DOHH2 (cell line): ENCODE results near the gene MEST.

Experiments
- H3F3A ChIP-seq: fragments of 200-600 bp; sonication (generic), shearing (Covaris generic); 2 replicates; pipeline ENCODE4 v1.6.0; 2016; ENCODE audit warnings: antibody characterized with exemption, mild to moderate bottlenecking; ENCODE audit not compliant: control insufficient read depth, insufficient read depth
- H3K27ac ChIP-seq: fragments of 200-600 bp; sonication (generic); 2 replicates; pipeline ENCODE4 v1.5.1; 2014; ENCODE audit warnings: low read depth, mild to moderate bottlenecking, low read length, moderate library complexity
- H3K27me3 ChIP-seq: fragments of 200-600 bp; sonication (generic); 2 replicates; pipeline ENCODE4 v1.6.1; 2014; ENCODE audit warnings: mild to moderate bottlenecking, low read length, mixed read lengths; ENCODE audit not compliant: control insufficient read depth
- H3K36me3 ChIP-seq: fragments of 200-600 bp; sonication (generic); 2 replicates; pipeline ENCODE4 v1.6.1; 2014; ENCODE audit warnings: mild to moderate bottlenecking, low read length, moderate library complexity, mixed read lengths; ENCODE audit not compliant: control insufficient read depth
- H3K4me1 ChIP-seq: fragments of 200-600 bp; sonication (generic); 2 replicates; pipeline ENCODE4 v1.6.1; 2014; ENCODE audit warnings: mild to moderate bottlenecking, low read length, mixed read lengths; ENCODE audit not compliant: control insufficient read depth
- H3K4me2 ChIP-seq: fragments of 200-600 bp; sonication (generic); 2 replicates; pipeline ENCODE4 v1.6.0; 2014; ENCODE audit warnings: mild to moderate bottlenecking, low read length, moderate library complexity
- H3K4me3 ChIP-seq: fragments of 200-600 bp; sonication (generic); 2 replicates; pipeline ENCODE4 v1.5.1; 2014; ENCODE audit warnings: mild to moderate bottlenecking, low read length, mixed read lengths
- H3K79me2 ChIP-seq: fragments of 200-600 bp; sonication (generic); 2 replicates; pipeline ENCODE4 v1.6.1; 2014; ENCODE audit warnings: mild to moderate bottlenecking, low read length, mixed read lengths; ENCODE audit not compliant: control insufficient read depth
- H3K9me2 ChIP-seq: fragments of 200-600 bp; sonication (generic); replicated peaks from 2 replicates; pipeline ENCODE4 v1.6.1; 2014; ENCODE audit warnings: mild to moderate bottlenecking, low read length, mixed read lengths; ENCODE audit not compliant: control insufficient read depth
- H3K9me3 ChIP-seq: fragments of 200-600 bp; sonication (generic); 2 replicates; pipeline ENCODE4 v1.6.1; 2014; ENCODE audit warnings: antibody characterized with exemption, low read length, mixed read lengths; ENCODE audit not compliant: control insufficient read depth, insufficient read depth
- H4K20me1 ChIP-seq: fragments of 200-600 bp; sonication (generic); 2 replicates; pipeline ENCODE4 v1.6.0; 2014; ENCODE audit warnings: low read depth, mild to moderate bottlenecking, antibody characterized with exemption, low read length, moderate library complexity; ENCODE audit not compliant: control insufficient read depth, insufficient read depth
- CTCF ChIP-seq: fragments of 200-600 bp; sonication (generic); IDR thresholded peaks from one replicate; pipeline ENCODE4 v1.5.1; 2014; ENCODE audit warnings: antibody characterized with exemption, mild to moderate bottlenecking, low read depth, low read length; ENCODE audit not compliant: poor library complexity, severe bottlenecking
- EZH2phosphoT487 ChIP-seq: fragments of 200-600 bp; sonication (generic); IDR thresholded peaks from 2 replicates; pipeline ENCODE4 v1.6.1; 2017; ENCODE audit warnings: borderline replicate concordance, mild to moderate bottlenecking, antibody characterized with exemption, low read length, moderate library complexity, mixed read lengths

The MEST gene

GRCh38 chr7:130476297-130477150 lies 15.4 kb upstream of the MEST start:
- no peak overlapping the region for H3K4me2 ChIP-seq
- H3F3A ChIP-seq, result no peaks in the 10 kb centered on the region
- no peak overlapping the region for H3K27ac ChIP-seq
- no peaks in the 10 kb centered on the region for H3K9me3 ChIP-seq
- no peak overlapping the region for H3K4me3 ChIP-seq
- peaks cover 4% of the 10 kb centered on the region; the same call in 1 of the 2 replicates for H3K27me3 ChIP-seq
- no peaks in the 10 kb centered on the region for H3K9me2 ChIP-seq
- TF ChIP-seq CTCF, result no peak
- no peak for TF ChIP-seq EZH2phosphoT487
- H3K36me3 ChIP-seq, result no peaks in the 10 kb centered on the region
- no peaks in the 10 kb centered on the region for H3K79me2 ChIP-seq
- H3K4me1 ChIP-seq, result peaks cover 15% of the 10 kb centered on the region
- no peaks in the 10 kb centered on the region for H4K20me1 ChIP-seq

- H3K4me1 ChIP-seq, result peaks cover 1% of the 10 kb centered on the region
- H3K36me3 ChIP-seq, result no peaks in the 10 kb centered on the region
- peaks cover 20% of the 10 kb centered on the region for H3K27me3 ChIP-seq
- no peak overlapping the region for H3K4me2 ChIP-seq
- H3K27ac ChIP-seq, result no peak overlapping the region
- no peaks in the 10 kb centered on the region for H3K9me2 ChIP-seq
- H3F3A ChIP-seq, result no peaks in the 10 kb centered on the region
- no peaks in the 10 kb centered on the region for H3K79me2 ChIP-seq
- H4K20me1 ChIP-seq, result no peaks in the 10 kb centered on the region
- TF ChIP-seq EZH2phosphoT487 (no peak), CTCF (no peak)
- no peak overlapping the region for H3K4me3 ChIP-seq
- H3K9me3 ChIP-seq, result no peaks in the 10 kb centered on the region
These were observed 12.9 kb upstream of the MEST start for GRCh38 chr7:130478991-130479390.

DNA sequence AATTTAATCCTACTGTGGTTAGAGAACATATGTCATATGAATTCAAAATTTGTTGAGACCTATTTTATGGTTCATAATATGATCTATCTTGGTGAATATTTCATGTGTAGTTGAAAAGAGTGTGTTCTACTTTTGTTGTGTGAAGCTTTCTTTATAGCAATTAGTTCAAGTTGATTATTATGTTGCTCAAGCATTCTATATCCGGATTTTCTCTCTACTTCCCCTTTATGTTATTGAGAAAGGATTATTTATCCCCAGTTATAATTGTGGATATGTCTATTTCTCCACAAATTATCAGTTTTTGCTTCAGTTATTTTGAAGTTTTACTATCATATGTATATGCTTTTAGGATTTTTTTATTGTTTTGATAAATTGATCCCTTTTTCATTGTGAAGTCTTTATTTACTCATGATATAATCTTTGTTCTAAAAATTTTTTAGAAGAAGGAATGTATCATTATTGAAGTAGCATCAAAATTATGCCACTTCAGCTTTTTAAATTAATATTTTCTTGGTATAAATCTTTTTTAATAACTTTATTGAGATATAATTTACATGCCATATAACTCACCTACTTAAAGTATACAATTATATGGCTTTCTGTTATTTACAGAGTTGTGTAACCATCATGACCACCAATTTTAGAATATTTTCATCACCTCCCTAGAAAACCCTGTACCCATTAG lies 12.0 kb upstream of the MEST start:
- TF ChIP-seq CTCF (no peak), EZH2phosphoT487 (no peak)
- no peaks in the 10 kb centered on the region for H4K20me1 ChIP-seq
- peaks cover 29% of the 10 kb centered on the region for H3K27me3 ChIP-seq
- no peak overlapping the region for H3K4me2 ChIP-seq
- H3K79me2 ChIP-seq, result no peaks in the 10 kb centered on the region
- no peaks in the 10 kb centered on the region for H3K4me1 ChIP-seq
- no peaks in the 10 kb centered on the region for H3F3A ChIP-seq
- no peak overlapping the region for H3K27ac ChIP-seq
- no peaks in the 10 kb centered on the region for H3K9me3 ChIP-seq
- H3K36me3 ChIP-seq, result no peaks in the 10 kb centered on the region
- H3K9me2 ChIP-seq, result no peaks in the 10 kb centered on the region
- H3K4me3 ChIP-seq, result no peak overlapping the region
